Pancreas (tissue), 10 donors: ENCODE measurements around the gene NSMCE3. TPM values are rescaled to one million over a fixed set of nuclear protein-coding genes. Genes with fewer than 3 reads are reported as not detected.

Source experiments
- ATAC-seq, 4 donors: fragments of 200-7000 bp; cut with Tn5 transposase; one replicate each; pipeline versions ENCODE4 v1.8.0 to v1.9.1; 2020; ENCODE audit warnings: mild to moderate bottlenecking in 4 of 4, moderate library complexity in 4 of 4
- DNase-seq, 6 donors: peaks; one replicate each; pipeline ENCODE4 v3.0.0-alpha.2; 2020
- FAIRE-seq: peaks from 2 replicates; lab custom pipeline; 2012; peaks lifted over from hg19 to GRCh38; lab: Jason Lieb, UNC
- H3K27ac ChIP-seq, 4 donors: fragments of 200-600 bp; sonication (generic); 1 replicate in 3 of 4; 2 replicates in 1 of 4; pipeline versions ENCODE4 v1.5.0 to v1.8.0; 2020
- H3K27me3 ChIP-seq, 4 donors: fragments of 200-600 bp; one replicate each; pipeline ENCODE4 v1.8.0; 2021
- H3K36me3 ChIP-seq, 3 donors: fragments of 200-600 bp; sonication (generic) in 1 of 3; one replicate each; pipeline versions ENCODE4 v1.5.0 to v1.8.0; 2020 to 2021
- H3K4me1 ChIP-seq, 3 donors: fragments of 200-600 bp; one replicate each; pipeline ENCODE4 v1.8.0; 2021
- H3K4me3 ChIP-seq, 4 donors: fragments of 200-600 bp; sonication (generic) in 2 of 4; one replicate each; pipeline versions ENCODE4 v1.5.0 to v1.8.0; 2020 to 2021
- H3K9me3 ChIP-seq, 4 donors: fragments of 200-600 bp; one replicate each; pipeline ENCODE4 v1.8.0; 2021
- WGBS, 2 donors: extraction: QIAGEN DNeasy Blood & Tissue Kit; methylation state at CpG; one replicate each; pipeline ENCODE4 v1.1.7; 2013; 5-methylcytosine and 5-hydroxymethylcytosine counted together
- intact Hi-C, 3 donors: fragments of 100-400 bp; cut with DNase I; formaldehyde crosslinking; loops; one replicate each; pipeline versions ENCODE4 v1.11.1 to v1.14.2; 2022
- polyA plus RNA-seq, 2 donors: library from polyadenylated mRNA; stranded (reverse); fragments of 200-250 nt; gene quantifications; one replicate each; pipeline ENCODE4 v1.2.3, GENCODE V29; 2013
- total RNA-seq, 6 donors: library from RNA; stranded (reverse); fragmentation: NEBNext Ultra II Directional in 4 of 6; extraction: Animal tissue kit (Norgen Biotek cat#: 25700) in 4 of 6; gene quantifications; one replicate each; pipeline versions ENCODE4 v1.2.1 to v1.2.4, GENCODE V29; 2021 to 2023
- TF ChIP-seq, protein P1 (sequence below), 4 donors: fragments of 200-600 bp; sonication (generic) in 3 of 4; IDR thresholded peaks; one replicate each; pipeline versions ENCODE4 v1.5.0 to v1.8.0; 2021; ENCODE audit warnings: antibody characterized with exemption in 4 of 4
- donor health status: healthy with polysubstance abuse.
- donor health status: DM: no; HTN: no; CAD: no; lungs with moderate emphysema.
- donor health status: DM: no; HTN: no; CAD: no.
- donor health status: control.
- donor health status: control.
- donor health status: Bipolar disorder and iron deficiency.
- donor health status: DM: yes; HTN: yes; CAD: no.
- donor health status: DM: no; HTN: no; CAD: no.
- donor health status: DM: no; HTN: no; CAD: no.
- donor health status: DM: yes; HTN: yes; CAD: no.

The NSMCE3 gene
- total and polyA plus RNA-seq, 8 donors, result 1.5 to 5.2 (median 2.2) TPM

DNA sequence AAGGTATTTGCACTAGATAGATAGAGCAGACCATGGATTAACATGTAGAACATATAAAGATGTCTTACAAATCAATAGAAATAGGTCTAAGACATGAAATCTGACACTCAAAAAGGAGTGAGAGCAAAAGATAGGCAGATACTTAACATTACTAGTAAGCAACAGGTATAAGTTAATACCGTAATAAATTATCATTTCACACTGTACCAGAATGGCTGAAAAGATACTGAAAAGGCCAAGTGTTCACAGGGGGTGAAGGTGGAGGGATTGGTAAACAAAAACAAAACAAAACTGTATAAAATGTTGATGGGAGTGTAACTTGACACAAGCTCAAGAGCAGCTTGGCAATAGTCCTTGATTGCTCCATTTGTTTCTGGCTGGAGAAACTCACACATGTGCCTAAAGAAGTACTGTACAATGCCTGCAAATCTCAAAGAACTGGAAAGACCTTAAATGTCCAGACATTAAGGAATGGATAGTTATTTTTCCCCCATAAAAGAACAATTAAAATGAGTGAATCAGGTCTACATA lies 3.5 kb downstream of the NSMCE3 start:
- intact Hi-C loops, result no loop called here
- H3K9me3 ChIP-seq, result no peaks in the 10 kb centered on the region
- H3K4me1 ChIP-seq, result peaks cover 15 to 27% (median 24%) of the 10 kb centered on the region in 3 donors
- no peaks in the 10 kb centered on the region for H3K36me3 ChIP-seq
- DNase-seq (no peak), FAIRE-seq (no peak), ATAC-seq (no peak)
- 98 to 100% methylated on average over 1 of the region's 1 CpG for WGBS, 2 donors
- TF ChIP-seq, protein P1, sequence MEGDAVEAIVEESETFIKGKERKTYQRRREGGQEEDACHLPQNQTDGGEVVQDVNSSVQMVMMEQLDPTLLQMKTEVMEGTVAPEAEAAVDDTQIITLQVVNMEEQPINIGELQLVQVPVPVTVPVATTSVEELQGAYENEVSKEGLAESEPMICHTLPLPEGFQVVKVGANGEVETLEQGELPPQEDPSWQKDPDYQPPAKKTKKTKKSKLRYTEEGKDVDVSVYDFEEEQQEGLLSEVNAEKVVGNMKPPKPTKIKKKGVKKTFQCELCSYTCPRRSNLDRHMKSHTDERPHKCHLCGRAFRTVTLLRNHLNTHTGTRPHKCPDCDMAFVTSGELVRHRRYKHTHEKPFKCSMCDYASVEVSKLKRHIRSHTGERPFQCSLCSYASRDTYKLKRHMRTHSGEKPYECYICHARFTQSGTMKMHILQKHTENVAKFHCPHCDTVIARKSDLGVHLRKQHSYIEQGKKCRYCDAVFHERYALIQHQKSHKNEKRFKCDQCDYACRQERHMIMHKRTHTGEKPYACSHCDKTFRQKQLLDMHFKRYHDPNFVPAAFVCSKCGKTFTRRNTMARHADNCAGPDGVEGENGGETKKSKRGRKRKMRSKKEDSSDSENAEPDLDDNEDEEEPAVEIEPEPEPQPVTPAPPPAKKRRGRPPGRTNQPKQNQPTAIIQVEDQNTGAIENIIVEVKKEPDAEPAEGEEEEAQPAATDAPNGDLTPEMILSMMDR (IDR thresholded peaks at IDR 0.05), result no peak
- H3K27me3 ChIP-seq, result no peaks in the 10 kb centered on the region
- H3K4me3 ChIP-seq, result no peak overlapping the region
- H3K27ac ChIP-seq, result no peak overlapping the region

DNA sequence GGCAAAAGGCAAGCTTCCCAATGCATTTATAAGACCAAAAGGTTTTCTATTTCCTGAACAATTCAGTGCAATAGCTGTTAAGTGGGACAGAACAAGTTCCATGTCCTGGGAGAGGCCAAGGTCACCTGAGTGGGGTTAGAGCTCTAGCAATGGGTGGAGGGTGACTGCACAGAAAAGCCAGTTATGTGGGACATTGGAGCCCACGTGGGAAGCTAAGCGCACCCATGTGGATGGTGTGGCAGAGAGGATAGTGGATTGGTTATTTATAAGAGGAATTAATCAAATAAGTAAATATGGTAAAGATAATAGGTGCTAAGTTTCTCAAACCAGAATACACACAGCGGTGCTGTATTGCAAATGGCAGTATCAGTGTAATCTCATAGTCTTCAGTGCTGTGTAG lies 6.3 kb downstream of the NSMCE3 start:
- 70 to 71% methylated on average over 3 of the region's 3 CpGs for WGBS, 2 donors
- ATAC-seq (no peak), DNase-seq (no peak), FAIRE-seq (no peak)
- no peak overlapping the region for H3K27ac ChIP-seq
- H3K9me3 ChIP-seq, result no peaks in the 10 kb centered on the region
- H3K4me1 ChIP-seq, result peaks cover 3 to 18% (median 13%) of the 10 kb centered on the region in 3 donors
- TF ChIP-seq, protein P1 (IDR thresholded peaks at IDR 0.05), result no peak
- H3K27me3 ChIP-seq, result no peaks in the 10 kb centered on the region
- intact Hi-C loops, result no loop called here
- H3K4me3 ChIP-seq, result no peak overlapping the region
- no peaks in the 10 kb centered on the region for H3K36me3 ChIP-seq

DNA sequence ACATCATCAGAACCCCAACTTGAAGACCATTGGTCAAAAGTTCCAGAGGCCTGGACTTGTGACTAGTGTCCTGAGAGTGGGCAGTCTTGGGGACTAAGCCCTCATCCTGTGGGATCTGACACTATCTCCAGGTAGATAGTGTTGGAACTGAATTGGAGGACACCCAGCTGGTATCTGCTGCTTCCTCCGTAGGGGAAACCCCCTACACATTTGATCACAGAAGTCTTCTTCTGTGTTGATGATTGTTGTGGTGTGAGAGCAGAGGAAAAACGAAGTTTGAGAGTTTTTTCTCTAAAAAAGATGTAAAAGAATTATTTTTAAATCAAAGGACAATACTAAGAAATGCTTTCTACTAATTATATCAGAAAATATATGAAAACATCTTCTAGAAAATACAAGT lies 6.9 kb downstream of the NSMCE3 start:
- Histone ChIP-seq H3K27ac (no peak overlapping the region), H3K27me3 (no peaks in the 10 kb centered on the region), H3K4me1 (peaks cover 0 to 13% (median 9%) of the 10 kb centered on the region in 3 donors), H3K36me3 (no peaks in the 10 kb centered on the region), H3K4me3 (no peak overlapping the region), H3K9me3 (no peaks in the 10 kb centered on the region)
- intact Hi-C loops, result no loop called here
- FAIRE-seq, result no peak
- TF ChIP-seq, protein P1 (IDR thresholded peaks at IDR 0.05), result no peak
- no peak for DNase-seq
- WGBS, 2 donors, result 60 to 85% methylated on average over 2 of the region's 2 CpGs
- no peak for ATAC-seq

DNA sequence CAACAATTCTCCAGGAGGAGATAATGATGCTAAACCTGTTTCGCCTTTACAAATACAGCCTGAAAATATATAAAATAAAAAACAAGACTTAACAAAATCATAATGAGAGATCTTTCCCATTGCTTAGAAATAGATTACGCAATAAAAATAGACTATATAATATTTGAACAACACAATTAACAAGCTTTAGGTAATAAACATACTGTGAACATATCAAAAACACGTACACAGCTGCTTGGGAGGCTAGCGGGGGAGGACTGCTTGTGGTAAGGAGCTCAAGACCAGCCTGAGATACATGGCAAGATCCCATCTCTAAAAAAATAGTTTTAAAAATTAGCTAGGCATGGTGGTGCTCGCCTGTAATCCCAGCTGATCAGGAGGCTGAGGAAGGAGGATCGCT lies 8.7 kb downstream of the NSMCE3 start:
- ATAC-seq (no peak), DNase-seq (no peak), FAIRE-seq (no peak)
- WGBS, 2 donors, result 93 to 98% methylated on average over 6 of the region's 6 CpGs
- no peak overlapping the region for H3K27ac ChIP-seq
- H3K27me3 ChIP-seq, result no peaks in the 10 kb centered on the region
- H3K9me3 ChIP-seq, result no peaks in the 10 kb centered on the region
- H3K4me3 ChIP-seq, result no peak overlapping the region
- H3K4me1 ChIP-seq, result no peaks in the 10 kb centered on the region
- intact Hi-C loops, result no loop called here
- TF ChIP-seq, protein P1 (IDR thresholded peaks at IDR 0.05), result no peak
- no peaks in the 10 kb centered on the region for H3K36me3 ChIP-seq

DNA sequence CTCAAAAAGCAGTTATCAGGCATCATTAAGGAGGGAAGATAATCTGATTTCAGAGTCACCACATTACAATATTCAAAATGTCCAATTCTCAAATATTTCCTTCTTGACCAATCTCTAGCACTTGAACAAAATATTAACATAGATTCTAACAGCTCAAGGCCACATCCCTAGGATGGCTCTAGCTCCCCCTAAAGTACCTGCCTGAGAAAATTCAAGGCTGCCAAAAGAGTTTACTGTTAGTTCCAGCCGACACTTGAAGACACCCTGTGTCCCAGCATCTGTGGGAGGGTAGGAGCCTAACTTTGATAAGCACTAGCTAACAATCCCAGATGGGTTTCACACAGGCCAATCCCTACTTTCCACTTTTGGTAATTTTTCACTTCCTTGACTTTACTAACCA lies 10.4 kb downstream of the NSMCE3 start:
- FAIRE-seq, result no peak
- 0 to 66% methylated on average over 1 of the region's 1 CpG for WGBS, 2 donors

More for the DNA sequence above, 10.4 kb downstream of the NSMCE3 start:
- TF ChIP-seq, protein P1 (IDR thresholded peaks at IDR 0.05), result no peak
- ATAC-seq, result no peak
- no peak overlapping the region for H3K4me3 ChIP-seq
- H3K4me1 ChIP-seq, result no peaks in the 10 kb centered on the region
- intact Hi-C loops, result no loop called here
- DNase-seq, result no peak
- no peak overlapping the region for H3K27ac ChIP-seq
- H3K9me3 ChIP-seq, result no peaks in the 10 kb centered on the region
- H3K27me3 ChIP-seq, result no peaks in the 10 kb centered on the region
- H3K36me3 ChIP-seq, result no peaks in the 10 kb centered on the region
